Activated T-helper 1 cell treated with Interleukin-2 at 50 U/mL for 16 hours (primary cell): Measurements from ENCODE around the gene BCAS1.
"Not testable (repeated sequence)": the region's sequence is repeated elsewhere in the genome, so short reads cannot be mapped to it uniquely, and the experiment has no call there.

Experiments used
- DNase-seq: peaks from one replicate; pipeline ENCODE4 v3.0.0-alpha.2; 2020; ENCODE audit warnings: low read depth

BCAS1 gene

GRCh38 chr20:53982624-53983023, 87.8 kb downstream of the BCAS1 start:
- DNase-seq, result no peak

- no peak for DNase-seq
These were observed 88.5 kb downstream of the BCAS1 start for GRCh38 chr20:53981752-53982437.

GRCh38 chr20:53981130-53981529, 89.3 kb downstream of the BCAS1 start:
- DNase-seq, result no peak

GRCh38 chr20:53980031-53980465, 90.3 kb downstream of the BCAS1 start:
- DNase-seq, result no peak

GRCh38 chr20:53978497-53978896, 91.9 kb downstream of the BCAS1 start:
- DNase-seq, result no peak

GRCh38 chr20:53977391-53977790, 93.0 kb downstream of the BCAS1 start:
- DNase-seq, result no peak

GRCh38 chr20:53975761-53976160, 94.6 kb downstream of the BCAS1 start:
- no peak for DNase-seq

GRCh38 chr20:53974785-53975555, 95.4 kb downstream of the BCAS1 start:
- DNase-seq, result no peak

- DNase-seq, result not testable (repeated sequence)
These were observed 96.5 kb downstream of the BCAS1 start for GRCh38 chr20:53973882-53974281.

- DNase-seq, result no peak
These were observed 98.2 kb downstream of the BCAS1 start for GRCh38 chr20:53972179-53972578.

GRCh38 chr20:53971096-53971683, 99.2 kb downstream of the BCAS1 start:
- DNase-seq, result no peak

- no peak for DNase-seq
These were observed 100.2 kb downstream of the BCAS1 start for GRCh38 chr20:53970232-53970631.

- no peak for DNase-seq
These were observed 102.9 kb downstream of the BCAS1 start for GRCh38 chr20:53967527-53967926.

- DNase-seq, result no peak
These were observed 103.5 kb downstream of the BCAS1 start for GRCh38 chr20:53966774-53967398.

- no peak for DNase-seq
These were observed 105.7 kb downstream of the BCAS1 start for GRCh38 chr20:53964501-53965253.

- no peak for DNase-seq
These were observed 106.3 kb downstream of the BCAS1 start for GRCh38 chr20:53964067-53964466.

GRCh38 chr20:53963635-53964034, 106.8 kb downstream of the BCAS1 start:
- DNase-seq, result no peak

- DNase-seq, result no peak
These were observed 108.0 kb downstream of the BCAS1 start for GRCh38 chr20:53962388-53962787.

- DNase-seq, result no peak
These were observed 108.9 kb downstream of the BCAS1 start for GRCh38 chr20:53961527-53961926.

- DNase-seq, result no peak
These were observed 109.7 kb downstream of the BCAS1 start for GRCh38 chr20:53960579-53961272.

GRCh38 chr20:53959911-53960578, 110.3 kb downstream of the BCAS1 start:
- no peak for DNase-seq
